ENCODE data around the gene MGMT.

GRCh38 chr10:129447486-129447885 is 19.6 kb upstream of the MGMT start:
- TF ChIP-seq CTCF (IDR thresholded peaks at IDR 0.05) (no peak), ZFX (IDR thresholded peaks at IDR 0.05; ENCODE audit: borderline replicate concordance) (no peak)

Data from 22Rv1 (cell line).